ENCODE data around the gene SUN1.
"Not testable (repeated sequence)": the region's sequence is repeated elsewhere in the genome, so short reads cannot be mapped to it uniquely, and the experiment has no call there.

Gene SUN1

DNA sequence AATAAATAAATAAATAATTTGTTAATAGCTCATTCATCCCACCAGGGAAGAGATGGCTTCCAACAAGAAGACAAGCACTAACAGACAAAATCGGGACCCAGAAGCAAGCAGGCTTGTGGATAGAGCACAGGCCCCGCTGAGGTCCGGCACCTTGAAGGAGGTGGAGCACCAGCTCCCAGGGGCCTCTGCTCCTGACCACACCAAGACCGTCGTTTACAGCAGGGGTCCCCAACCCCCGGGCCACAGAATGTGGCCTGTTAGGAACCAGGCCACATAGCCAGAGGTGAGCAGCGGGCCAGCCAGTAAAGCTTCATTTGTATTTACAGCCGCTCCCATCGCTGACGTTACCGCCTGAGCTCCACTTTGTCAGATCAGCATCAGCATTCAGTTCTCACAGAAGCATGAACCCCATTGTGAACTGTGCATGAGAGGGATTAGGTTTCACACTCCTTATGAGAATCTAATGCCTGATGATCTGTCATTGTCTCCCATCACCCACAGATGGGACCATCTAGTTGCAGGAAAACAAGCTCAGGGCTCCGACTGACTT, 33.3 kb upstream of the SUN1 start:
- TF ChIP-seq CTCF (IDR thresholded peaks at IDR 0.05; ENCODE audit: insufficient read depth, low read length, missing control alignments), result no peak
- POLR2A ChIA-PET, result no interaction called here
- no peak for DNase-seq (ENCODE audit: low read depth, low spot score)
- CTCF ChIA-PET, result interaction anchor here (0.7 to 1.7 kb wide), 8 partner anchors 8 to 74 kb away, joined by 3 to 10 read pairs (median 4); no protein-coding TSS in a partner anchor
- no peak overlapping the region for H3K4me3 ChIP-seq (ENCODE audit: low read depth, low read length)

- no peak for DNase-seq (ENCODE audit: low read depth, low spot score)
- ChIA-PET CTCF (interaction anchor here (0.7 to 1.9 kb wide), 3 partner anchors 13 to 72 kb away, joined by 3 to 7 read pairs (median 4); no protein-coding TSS in a partner anchor), POLR2A (no interaction called here)
- no peak overlapping the region for H3K4me3 ChIP-seq (ENCODE audit: low read depth, low read length)
- no peak for TF ChIP-seq CTCF (IDR thresholded peaks at IDR 0.05; ENCODE audit: insufficient read depth, low read length, missing control alignments)
Measured at GRCh38 chr7:800692-801091, 31.6 kb upstream of the SUN1 start.

GRCh38 chr7:801351-801750, 30.9 kb upstream of the SUN1 start:
- CTCF ChIA-PET, result interaction anchor here (1.9 kb wide), 1 partner anchor 15 kb away, joined by 7 read pairs; no protein-coding TSS in a partner anchor
- POLR2A ChIA-PET, result not testable (repeated sequence)

GRCh38 chr7:801940-802381, 30.3 kb upstream of the SUN1 start:
- POLR2A ChIA-PET, result no interaction called here
- CTCF ChIA-PET, result interaction anchor here (1.9 kb wide), 1 partner anchor 15 kb away, joined by 7 read pairs; no protein-coding TSS in a partner anchor
- DNase-seq (ENCODE audit: low read depth, low spot score), result no peak

More at GRCh38 chr7:801351-801750, 30.9 kb upstream of the SUN1 start:
- not testable (repeated sequence) for DNase-seq (ENCODE audit: low read depth, low spot score); H3K4me3 ChIP-seq (ENCODE audit: low read depth, low read length)

DNA sequence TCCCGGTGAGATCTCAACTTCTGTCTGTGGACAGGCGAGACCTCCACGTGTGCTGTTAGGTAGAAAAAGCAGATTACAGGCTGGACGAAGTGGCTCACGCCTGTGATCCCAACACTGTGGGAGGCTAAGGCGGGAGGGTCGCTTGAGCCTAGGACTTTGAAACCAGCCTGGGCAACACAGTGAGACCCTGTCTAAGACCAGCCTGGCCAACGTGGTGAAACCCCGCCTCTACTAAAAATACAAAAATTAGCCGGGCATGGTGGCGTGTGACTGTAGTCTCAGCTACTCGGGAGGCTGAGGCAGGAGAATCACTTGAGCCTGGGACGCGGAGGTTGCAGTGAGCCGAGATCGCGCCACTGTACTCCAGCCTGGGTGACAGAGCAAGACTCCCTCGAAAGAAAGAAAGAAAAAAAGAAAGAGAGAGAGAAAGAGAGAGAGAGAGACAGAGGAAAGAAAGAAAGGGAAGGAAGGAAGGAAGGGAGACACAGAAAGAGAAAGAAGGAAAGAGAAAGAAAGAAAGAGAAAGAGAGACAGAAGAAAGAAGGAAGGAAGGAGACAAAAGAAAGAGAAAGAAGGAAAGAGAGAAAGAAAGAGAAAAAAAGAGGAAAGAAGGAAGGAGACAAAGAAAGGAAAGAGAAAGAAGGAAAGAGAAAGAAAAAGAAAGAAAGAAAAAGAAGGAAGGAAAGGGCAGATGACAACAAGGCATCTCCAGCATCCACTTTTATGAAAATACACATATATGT, 29.6 kb upstream of the SUN1 start:
- no peak for TF ChIP-seq CTCF (IDR thresholded peaks at IDR 0.05; ENCODE audit: insufficient read depth, low read length, missing control alignments)
- H3K4me3 ChIP-seq (ENCODE audit: low read depth, low read length), result no peak overlapping the region
- ChIA-PET CTCF (interaction anchor here (1.9 kb wide), 1 partner anchor 16 kb away, joined by 7 read pairs; no protein-coding TSS in a partner anchor), POLR2A (no interaction called here)
- no peak for DNase-seq (ENCODE audit: low read depth, low spot score)

More at GRCh38 chr7:801940-802381, 30.3 kb upstream of the SUN1 start:
- TF ChIP-seq CTCF (IDR thresholded peaks at IDR 0.05; ENCODE audit: insufficient read depth, low read length, missing control alignments), result no peak
- no peak overlapping the region for H3K4me3 ChIP-seq (ENCODE audit: low read depth, low read length)

- no peak overlapping the region for H3K4me3 ChIP-seq (ENCODE audit: low read depth, low read length)
- no peak for TF ChIP-seq CTCF (IDR thresholded peaks at IDR 0.05; ENCODE audit: insufficient read depth, low read length, missing control alignments)
- CTCF ChIA-PET, result no interaction called here
- no peak for DNase-seq (ENCODE audit: low read depth, low spot score)
- POLR2A ChIA-PET, result no interaction called here
Measured at GRCh38 chr7:803243-803635, 29.0 kb upstream of the SUN1 start.

- H3K4me3 ChIP-seq (ENCODE audit: low read depth, low read length); POLR2A ChIA-PET; CTCF ChIA-PET; DNase-seq (ENCODE audit: low read depth, low spot score): not testable (repeated sequence)
Measured at GRCh38 chr7:803796-804195, 28.5 kb upstream of the SUN1 start.

All from AG04449 (cell line).